Keratinocyte (primary cell): ENCODE results near the gene CBLL1. TPM values are rescaled to one million over a fixed set of nuclear protein-coding genes. Genes with fewer than 3 reads are reported as not detected.

Source experiments
- DNase-seq: peaks from one replicate; pipeline ENCODE4 v3.0.0-alpha.2; 2011; ENCODE audit warnings: low read depth, missing footprints, low spot score
- FAIRE-seq: peaks from 2 replicates; lab custom pipeline; 2011; peaks lifted over from hg19 to GRCh38; lab: Jason Lieb, UNC
- H2AFZ ChIP-seq: 2 replicates; pipeline ENCODE4 v1.6.0; 2012; ENCODE audit warnings: low read length, control low read depth, inconsistent platforms; ENCODE audit not compliant: control insufficient read depth
- H3K27ac ChIP-seq: 2 replicates; pipeline ENCODE4 v1.5.1; 2011; ENCODE audit warnings: low read length; ENCODE audit not compliant: control insufficient read depth, insufficient read depth
- H3K27me3 ChIP-seq: 3 replicates; pipeline ENCODE4 v1.6.0; 2011; ENCODE audit warnings: low read length; ENCODE audit not compliant: control insufficient read depth, insufficient read depth; ENCODE audit errors: extremely low read depth
- H3K36me3 ChIP-seq, 2 experiments: 2 replicates in 1 of 2; 3 replicates in 1 of 2; pipeline ENCODE4 v1.5.1; 2011; ENCODE audit warnings: low read length in 2 of 2, mild to moderate bottlenecking in 1 of 2; ENCODE audit not compliant: control insufficient read depth in 2 of 2, insufficient read depth in 2 of 2; ENCODE audit errors: extremely low read depth in 1 of 2
- H3K4me1 ChIP-seq: 3 replicates; pipeline ENCODE4 v1.5.1; 2011; ENCODE audit warnings: low read length; ENCODE audit not compliant: control insufficient read depth, insufficient read depth; ENCODE audit errors: extremely low read depth
- H3K4me2 ChIP-seq: 3 replicates; pipeline ENCODE4 v1.6.0; 2011; ENCODE audit warnings: low read depth, low read length; ENCODE audit not compliant: control insufficient read depth, insufficient read depth; ENCODE audit errors: extremely low read depth
- H3K4me3 ChIP-seq, 3 experiments: fragments of 200-600 bp in 1 of 3; sonication (generic) in 1 of 3; 2 replicates in 2 of 3; 3 replicates in 1 of 3; pipeline ENCODE4 v1.5.1; 2011 to 2016; ENCODE audit warnings: low read length in 3 of 3, mild to moderate bottlenecking in 3 of 3, control low read depth in 2 of 3, inconsistent platforms in 1 of 3, low read depth in 1 of 3, mixed read lengths in 1 of 3, mixed run types in 1 of 3, moderate library complexity in 1 of 3; ENCODE audit not compliant: control insufficient read depth in 2 of 3, insufficient read depth in 2 of 3; ENCODE audit errors: extremely low read depth in 1 of 3
- H3K79me2 ChIP-seq: 2 replicates; pipeline ENCODE4 v1.6.0; 2012; ENCODE audit warnings: low read length; ENCODE audit not compliant: control insufficient read depth, insufficient read depth
- H3K9ac ChIP-seq: 3 replicates; pipeline ENCODE4 v1.6.0; 2011; ENCODE audit warnings: low read length; ENCODE audit not compliant: control insufficient read depth, insufficient read depth; ENCODE audit errors: extremely low read depth
- H3K9me1 ChIP-seq: 3 replicates; pipeline ENCODE4 v1.6.0; 2011; ENCODE audit warnings: low read length; ENCODE audit not compliant: control insufficient read depth, insufficient read depth; ENCODE audit errors: extremely low read depth
- H3K9me3 ChIP-seq: 2 replicates; pipeline ENCODE4 v1.5.1; 2012; ENCODE audit warnings: low read depth, low read length; ENCODE audit not compliant: control insufficient read depth
- H4K20me1 ChIP-seq: 3 replicates; pipeline ENCODE4 v1.6.0; 2011; ENCODE audit warnings: low read length; ENCODE audit not compliant: control insufficient read depth, insufficient read depth; ENCODE audit errors: extremely low read depth
- EZH2 ChIP-seq: IDR thresholded peaks from one replicate; pipeline ENCODE4 v1.6.1; 2012; ENCODE audit warnings: inconsistent platforms, mild to moderate bottlenecking, low read length, moderate library complexity
- dilution Hi-C: fragments of 300-500 bp; cut with MboI; formaldehyde crosslinking; loops from one replicate; pipeline ENCODE4 v1.7.0; 2020; ENCODE audit warnings: low sequenced_read_pairs; ENCODE audit not compliant: extremely low pct_ligation_motif_present
- polyA plus RNA-seq, 5 experiments: library from polyadenylated mRNA; depleted of rRNA in 3 of 5; stranded (reverse) in 3 of 5; stranded (forward) in 1 of 5; unstranded in 1 of 5; fragments of >200 nt; gene quantifications; 1 replicate in 1 of 5; 2 replicates in 3 of 5; 3 replicates in 1 of 5; pipeline versions ENCODE4 v1.2.1 to v1.2.3, GENCODE V29; 2011 to 2012; ENCODE audit warnings: missing spikeins in 2 of 5, low read depth in 1 of 5, low replicate concordance in 1 of 5
- TF ChIP-seq, protein P1 (sequence below), 3 experiments: IDR thresholded peaks in 1 of 3; conservative IDR thresholded peaks in 1 of 3; optimal IDR thresholded peaks in 1 of 3; 2 replicates in 2 of 3; 3 replicates in 1 of 3; pipeline versions ENCODE3 to v1.5.1; 2011; ENCODE audit warnings: low read length in 3 of 3, mild to moderate bottlenecking in 3 of 3, moderate library complexity in 2 of 3, control low read depth in 1 of 3, inconsistent platforms in 1 of 3; ENCODE audit not compliant: insufficient read depth in 2 of 3; ENCODE audit errors: extremely low read depth in 1 of 3

CBLL1 gene
- polyA plus RNA-seq, 1 donor (not counting 4 experiments of a cell fraction or from before 2014, with no cell fraction given): 15.3 TPM

DNA sequence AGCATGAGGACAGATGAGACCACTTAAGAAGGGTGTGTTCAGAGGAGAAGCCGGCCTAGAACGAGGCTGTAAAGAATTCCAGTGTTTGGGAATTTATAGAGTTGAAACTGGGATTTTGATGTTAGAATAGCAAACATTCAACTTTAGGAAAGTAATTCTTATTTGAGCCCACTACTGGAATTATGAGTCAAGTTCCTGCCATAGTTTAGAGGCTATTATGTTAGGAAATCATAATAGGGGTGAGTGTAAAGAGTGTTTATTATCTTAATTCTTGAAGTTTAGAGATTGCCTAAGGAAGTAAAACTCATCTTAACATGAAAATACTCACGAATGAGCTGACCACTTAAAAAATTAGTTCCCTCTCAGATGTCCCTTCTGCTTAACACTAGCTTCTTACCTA is 2.1 kb downstream of the CBLL1 start:
- dilution Hi-C loops: no loop called here
- TF ChIP-seq, protein P1, sequence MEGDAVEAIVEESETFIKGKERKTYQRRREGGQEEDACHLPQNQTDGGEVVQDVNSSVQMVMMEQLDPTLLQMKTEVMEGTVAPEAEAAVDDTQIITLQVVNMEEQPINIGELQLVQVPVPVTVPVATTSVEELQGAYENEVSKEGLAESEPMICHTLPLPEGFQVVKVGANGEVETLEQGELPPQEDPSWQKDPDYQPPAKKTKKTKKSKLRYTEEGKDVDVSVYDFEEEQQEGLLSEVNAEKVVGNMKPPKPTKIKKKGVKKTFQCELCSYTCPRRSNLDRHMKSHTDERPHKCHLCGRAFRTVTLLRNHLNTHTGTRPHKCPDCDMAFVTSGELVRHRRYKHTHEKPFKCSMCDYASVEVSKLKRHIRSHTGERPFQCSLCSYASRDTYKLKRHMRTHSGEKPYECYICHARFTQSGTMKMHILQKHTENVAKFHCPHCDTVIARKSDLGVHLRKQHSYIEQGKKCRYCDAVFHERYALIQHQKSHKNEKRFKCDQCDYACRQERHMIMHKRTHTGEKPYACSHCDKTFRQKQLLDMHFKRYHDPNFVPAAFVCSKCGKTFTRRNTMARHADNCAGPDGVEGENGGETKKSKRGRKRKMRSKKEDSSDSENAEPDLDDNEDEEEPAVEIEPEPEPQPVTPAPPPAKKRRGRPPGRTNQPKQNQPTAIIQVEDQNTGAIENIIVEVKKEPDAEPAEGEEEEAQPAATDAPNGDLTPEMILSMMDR (optimal IDR thresholded peaks at IDR 0.05 in 1 of 3, IDR thresholded peaks at IDR 0.05 in 1 of 3, conservative IDR thresholded peaks at IDR 0.05 in 1 of 3; ENCODE audit: extremely low read depth in 1 of 3, insufficient read depth in 2 of 3, low read length in 3 of 3): no peak
- TF ChIP-seq EZH2: no peak
- Histone ChIP-seq H4K20me1 (peaks cover 4% of the 10 kb centered on the region), H3K27me3 (no peaks in the 10 kb centered on the region), H3K9me3 (no peaks in the 10 kb centered on the region), H3K4me2 (peak overlapping the region; percentile 90), H3K9ac (no peak overlapping the region), H3K36me3 (peaks cover 2 to 5% of the 10 kb centered on the region in 2 experiments), H3K27ac (no peak overlapping the region), H3K4me3 (no peak overlapping the region), H2AFZ (no peak overlapping the region), H3K9me1 (no peaks in the 10 kb centered on the region), H3K79me2 (peaks cover 56% of the 10 kb centered on the region), H3K4me1 (peaks cover 21% of the 10 kb centered on the region)
- no peak for DNase-seq
- FAIRE-seq: no peak

DNA sequence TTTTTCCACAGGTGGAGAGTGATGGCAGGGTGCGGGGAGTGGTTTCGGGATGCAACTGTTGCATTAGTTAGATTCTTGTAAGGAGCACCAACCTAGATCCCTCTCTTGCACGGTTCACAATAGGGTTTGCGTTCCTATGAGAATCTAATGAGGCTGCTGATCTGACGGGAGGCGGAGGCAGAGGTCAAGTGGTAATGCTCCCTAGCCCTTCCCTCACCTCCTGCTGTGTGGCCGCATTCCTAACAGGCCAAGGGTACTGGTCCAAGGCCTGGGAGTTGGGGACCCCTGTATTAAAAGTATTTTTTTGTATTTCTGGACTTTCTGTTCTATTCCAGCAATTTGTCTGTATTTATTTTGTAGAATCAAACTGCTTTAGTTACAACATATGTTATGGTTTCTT is 7.2 kb downstream of the CBLL1 start:
- Histone ChIP-seq H3K4me1 (peaks cover under 1% of the 10 kb centered on the region), H4K20me1 (no peaks in the 10 kb centered on the region), H3K4me3 (no peak overlapping the region), H3K9ac (no peak overlapping the region), H2AFZ (no peak overlapping the region), H3K9me1 (no peaks in the 10 kb centered on the region), H3K79me2 (peaks cover 39% of the 10 kb centered on the region), H3K9me3 (no peaks in the 10 kb centered on the region), H3K27me3 (no peaks in the 10 kb centered on the region), H3K36me3 (peaks cover 7 to 17% of the 10 kb centered on the region in 2 experiments), H3K4me2 (no peak overlapping the region), H3K27ac (no peak overlapping the region)
- TF ChIP-seq EZH2: no peak
- dilution Hi-C loops: loop anchor here (25.0 kb wide), 1 partner anchor 111 kb away; no protein-coding TSS in a partner anchor
- no peak for FAIRE-seq
- no peak for DNase-seq

DNA sequence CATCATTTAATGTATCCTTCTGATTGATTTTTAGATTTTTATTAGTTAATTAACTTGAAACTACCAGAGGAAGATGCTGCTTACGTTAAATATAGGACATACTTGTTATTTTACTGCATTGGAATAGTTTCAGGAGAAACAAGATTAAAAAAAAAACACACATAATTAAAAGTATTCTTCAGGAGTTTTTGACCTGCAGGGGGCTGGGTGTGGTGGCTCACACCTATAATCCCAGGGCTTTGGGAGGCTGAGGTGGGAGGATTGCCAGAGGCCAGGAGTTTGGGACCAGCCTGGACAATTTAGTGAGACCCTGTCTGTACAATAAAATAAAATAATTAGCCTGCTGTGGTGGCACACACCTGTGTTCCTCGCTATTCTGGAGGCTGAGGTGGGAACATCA is 10.7 kb downstream of the CBLL1 start:
- Histone ChIP-seq H3K36me3 (peaks cover 18 to 20% of the 10 kb centered on the region in 2 experiments), H3K4me1 (no peaks in the 10 kb centered on the region), H3K27me3 (no peaks in the 10 kb centered on the region), H4K20me1 (no peaks in the 10 kb centered on the region), H3K79me2 (peaks cover 11% of the 10 kb centered on the region), H3K9me3 (no peaks in the 10 kb centered on the region), H3K27ac (no peak overlapping the region), H3K4me3 (no peak overlapping the region), H3K4me2 (no peak overlapping the region), H2AFZ (no peak overlapping the region), H3K9me1 (no peaks in the 10 kb centered on the region), H3K9ac (no peak overlapping the region)
- TF ChIP-seq EZH2: no peak
- TF ChIP-seq, protein P1 (optimal IDR thresholded peaks at IDR 0.05 in 1 of 3, IDR thresholded peaks at IDR 0.05 in 1 of 3, conservative IDR thresholded peaks at IDR 0.05 in 1 of 3; ENCODE audit: extremely low read depth in 1 of 3, insufficient read depth in 2 of 3, low read length in 3 of 3): peak in 1 of 3 experiments; percentile 18
- dilution Hi-C loops: loop anchor here (25.0 kb wide), 1 partner anchor 108 kb away; no protein-coding TSS in a partner anchor
- no peak for DNase-seq
- FAIRE-seq: no peak
